ENCODE measurements around the gene PITX1. TPM values are rescaled to one million over a fixed set of nuclear protein-coding genes. Genes with fewer than 3 reads are reported as not detected.

PITX1 gene
- total and polyA plus RNA-seq, 2 donors from 2014 or later (not counting 2 experiments from before 2014, with no cell fraction given): 0.56 to 0.82 TPM

Other genes with a start within 250 kb of the PITX1 start
- 23.8 and 24.1 TPM in 2 replicates for gene C5orf24, start 188.3 kb downstream of the PITX1 start, total RNA-seq
- gene C5orf24, start 188.3 kb downstream of the PITX1 start, polyA plus RNA-seq: 8.5 and 9.8 TPM in 2 replicates
- 29.9 and 31.0 TPM in 2 replicates for gene TXNDC15, start 159.9 kb downstream of the PITX1 start, total RNA-seq
- 28.1 and 30.5 TPM in 2 replicates for gene TXNDC15, start 159.9 kb downstream of the PITX1 start, polyA plus RNA-seq
- 4.6 and 4.8 TPM in 2 replicates for gene PCBD2, start 129.1 kb downstream of the PITX1 start, total RNA-seq
- gene PCBD2, start 129.1 kb downstream of the PITX1 start, polyA plus RNA-seq: 4.0 and 4.1 TPM in 2 replicates
- gene CATSPER3, start 66.3 kb downstream of the PITX1 start, total RNA-seq: 0.10 and 0.18 TPM in 2 replicates
- 0.21 and 0.31 TPM in 2 replicates for gene CATSPER3, start 66.3 kb downstream of the PITX1 start, polyA plus RNA-seq

All from foreskin keratinocyte (primary cell).